Kidney epithelial cell (primary cell): ENCODE results near the gene NBEAL2. TPM values are rescaled to one million over a fixed set of nuclear protein-coding genes. Genes with fewer than 3 reads are reported as not detected.
"Not testable (repeated sequence)": the region's sequence is repeated elsewhere in the genome, so short reads cannot be mapped to it uniquely, and the experiment has no call there.

Source experiments
- DNase-seq: peaks from one replicate; pipeline ENCODE4 v3.0.0-alpha.2; 2010; ENCODE audit warnings: low read depth
- H3K27me3 ChIP-seq: 2 replicates; pipeline ENCODE4 v1.6.0; 2011; ENCODE audit warnings: low read length; ENCODE audit not compliant: control insufficient read depth, insufficient read depth
- H3K36me3 ChIP-seq: 2 replicates; pipeline ENCODE4 v1.5.1; 2011; ENCODE audit warnings: low read length; ENCODE audit not compliant: control insufficient read depth, insufficient read depth
- H3K4me3 ChIP-seq: 2 replicates; pipeline ENCODE4 v1.5.1; 2011; ENCODE audit warnings: low read depth, mild to moderate bottlenecking, control low read depth, low read length
- CTCF ChIP-seq: IDR thresholded peaks from 2 replicates; pipeline ENCODE4 v1.5.1; 2011; ENCODE audit warnings: mild to moderate bottlenecking, moderate library complexity, low read length, control low read depth, inconsistent platforms; ENCODE audit not compliant: insufficient read depth, poor library complexity, severe bottlenecking
- total RNA-seq: library from RNA; depleted of rRNA; stranded (reverse); fragments of >200 nt; gene quantifications from 2 replicates; pipeline ENCODE4 v1.2.3, GENCODE V29; 2015

Gene NBEAL2
- total RNA-seq, 1 donor from 2014 or later, result 37.5 TPM

GRCh38 chr3:46958467-46959160 lies 20.9 kb upstream of the NBEAL2 start:
- Histone ChIP-seq H3K27me3 (no peaks in the 10 kb centered on the region), H3K36me3 (peaks cover 1% of the 10 kb centered on the region), H3K4me3 (no peak overlapping the region)
- no peak for TF ChIP-seq CTCF
- no peak for DNase-seq

- no peak for TF ChIP-seq CTCF
- Histone ChIP-seq H3K4me3 (no peak overlapping the region), H3K27me3 (no peaks in the 10 kb centered on the region), H3K36me3 (peaks cover 1% of the 10 kb centered on the region)
- no peak for DNase-seq
Measured at GRCh38 chr3:46959161-46959511, 20.3 kb upstream of the NBEAL2 start.

GRCh38 chr3:46960081-46960701 lies 19.3 kb upstream of the NBEAL2 start:
- no peak for TF ChIP-seq CTCF
- Histone ChIP-seq H3K36me3 (peaks cover 1% of the 10 kb centered on the region), H3K27me3 (no peaks in the 10 kb centered on the region), H3K4me3 (no peak overlapping the region)
- no peak for DNase-seq

- no peak overlapping the region for H3K4me3 ChIP-seq
- no peak for DNase-seq
- no peak for TF ChIP-seq CTCF
- H3K36me3 ChIP-seq, result peaks cover 1% of the 10 kb centered on the region
- no peaks in the 10 kb centered on the region for H3K27me3 ChIP-seq
Measured at GRCh38 chr3:46960835-46961234, 18.6 kb upstream of the NBEAL2 start.

DNA sequence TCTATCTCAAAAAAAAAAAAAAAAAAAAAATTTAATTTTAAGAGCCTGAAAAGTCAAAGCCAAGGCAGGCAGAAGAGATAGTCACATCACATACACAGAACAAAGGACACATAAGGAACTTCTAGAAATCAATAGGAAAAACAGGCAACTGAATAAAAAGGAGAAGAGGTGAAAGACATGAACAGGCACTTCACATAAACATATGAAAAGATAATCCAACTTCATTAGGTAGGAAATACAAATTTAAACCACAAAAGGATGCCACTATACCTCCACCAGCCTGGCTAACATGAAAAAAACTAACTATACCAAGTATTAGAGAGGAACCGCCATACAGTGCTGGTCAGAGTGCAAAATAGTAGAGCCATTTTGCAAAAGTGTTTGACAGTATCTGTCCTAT lies 17.0 kb upstream of the NBEAL2 start:
- Histone ChIP-seq H3K36me3 (peaks cover 1% of the 10 kb centered on the region), H3K27me3 (no peaks in the 10 kb centered on the region), H3K4me3 (no peak overlapping the region)
- DNase-seq, result no peak
- no peak for TF ChIP-seq CTCF

- DNase-seq, result no peak
- Histone ChIP-seq H3K4me3 (no peak overlapping the region), H3K36me3 (peaks cover 1% of the 10 kb centered on the region), H3K27me3 (no peaks in the 10 kb centered on the region)
- TF ChIP-seq CTCF, result no peak
Measured at GRCh38 chr3:46962990-46963389, 16.5 kb upstream of the NBEAL2 start.

DNA sequence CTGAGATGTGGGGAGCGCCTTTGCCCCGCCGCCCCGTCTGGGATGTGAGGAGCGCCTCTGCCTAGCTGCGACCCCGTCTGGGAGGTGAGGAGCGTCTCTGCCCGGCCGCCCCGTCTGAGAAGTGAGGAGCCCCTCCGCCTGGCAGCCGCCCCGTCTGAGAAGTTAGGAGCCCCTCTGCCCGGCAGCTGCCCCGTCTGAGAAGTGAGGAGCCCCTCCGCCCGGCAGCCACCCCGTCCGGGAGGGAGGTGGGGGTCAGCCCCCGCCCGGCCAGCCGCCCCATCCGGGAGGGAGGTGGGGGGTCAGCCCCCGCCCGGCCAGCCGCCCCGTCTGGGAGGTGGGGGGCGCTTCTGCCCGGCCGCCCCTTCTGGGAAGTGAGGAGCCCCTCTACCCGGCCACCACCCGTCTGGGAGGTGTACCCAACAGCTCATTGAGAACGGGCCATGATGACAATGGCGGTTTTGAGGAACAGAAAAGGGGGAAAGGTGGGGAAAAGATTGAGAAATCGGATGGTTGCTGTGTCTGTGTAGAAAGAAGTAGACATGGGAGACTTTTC lies 15.4 kb upstream of the NBEAL2 start:
- H3K4me3 ChIP-seq, H3K36me3 ChIP-seq, DNase-seq, H3K27me3 ChIP-seq: not testable (repeated sequence)
